Stimulated activated CD8-positive, alpha-beta memory T cell treated with anti-CD3 and anti-CD28 coated beads, Interleukin-4, amount 100 ng/mL, for 4 hours (primary cell): ENCODE measurements around the gene KDM8.

Experiments used
- DNase-seq, 2 donors: peaks; one replicate each; pipeline ENCODE4 v3.0.0-alpha.2; 2020; ENCODE audit warnings: low read depth in 2 of 2, low spot score in 1 of 2

The KDM8 gene

GRCh38 chr16:27228621-27229501 lies 25.5 kb downstream of the KDM8 start:
- no peak for DNase-seq

- no peak for DNase-seq
Measured at GRCh38 chr16:27229891-27230470, 26.7 kb downstream of the KDM8 start.

- peak; percentile 33 to 40 for DNase-seq
Measured at GRCh38 chr16:27230562-27231001, 27.3 kb downstream of the KDM8 start.

- DNase-seq, result no peak
Measured at GRCh38 chr16:27231692-27232060, 28.4 kb downstream of the KDM8 start.

- DNase-seq, result no peak
Measured at GRCh38 chr16:27232061-27232900, 29.0 kb downstream of the KDM8 start.

- DNase-seq, result no peak
Measured at GRCh38 chr16:27232901-27233625, 29.7 kb downstream of the KDM8 start.

GRCh38 chr16:27233731-27234130 lies 30.4 kb downstream of the KDM8 start:
- no peak for DNase-seq

- DNase-seq, result no peak
Measured at GRCh38 chr16:27234171-27234570, 30.8 kb downstream of the KDM8 start.

GRCh38 chr16:27234603-27235002 lies 31.3 kb downstream of the KDM8 start:
- DNase-seq, result no peak

GRCh38 chr16:27235055-27235937 lies 32.0 kb downstream of the KDM8 start:
- DNase-seq, result peak; percentile 56 to 71

GRCh38 chr16:27235938-27236245 lies 32.6 kb downstream of the KDM8 start:
- no peak for DNase-seq

GRCh38 chr16:27236635-27237218 lies 33.4 kb downstream of the KDM8 start:
- DNase-seq, result no peak

- DNase-seq, result peak; percentile 53 to 74
Measured at GRCh38 chr16:27237219-27238015, 34.1 kb downstream of the KDM8 start.

- DNase-seq, result peak in 1 of 2 donors; percentile 35
Measured at GRCh38 chr16:27238016-27238587, 34.8 kb downstream of the KDM8 start.

GRCh38 chr16:27238591-27238990 lies 35.3 kb downstream of the KDM8 start:
- DNase-seq, result no peak

- no peak for DNase-seq
Measured at GRCh38 chr16:27239026-27239425, 35.7 kb downstream of the KDM8 start.

GRCh38 chr16:27239906-27240655 lies 36.8 kb downstream of the KDM8 start:
- no peak for DNase-seq

GRCh38 chr16:27240948-27241531 lies 37.7 kb downstream of the KDM8 start:
- no peak for DNase-seq
